H54 (cell line): Measurements from ENCODE around the gene UVSSA.

Experiments used
- DNase-seq: peaks from one replicate; pipeline ENCODE4 v3.0.0; 2011; ENCODE audit warnings: low spot score, mixed read lengths; ENCODE audit not compliant: insufficient read length
- FAIRE-seq: peaks from 3 replicates; lab custom pipeline; 2011; peaks lifted over from hg19 to GRCh38; lab: Jason Lieb, UNC
- POLR2A ChIP-seq: IDR thresholded peaks from 2 replicates; pipeline ENCODE4 v1.6.1; 2011; ENCODE audit warnings: low read depth, mild to moderate bottlenecking, low read length

UVSSA gene

DNA sequence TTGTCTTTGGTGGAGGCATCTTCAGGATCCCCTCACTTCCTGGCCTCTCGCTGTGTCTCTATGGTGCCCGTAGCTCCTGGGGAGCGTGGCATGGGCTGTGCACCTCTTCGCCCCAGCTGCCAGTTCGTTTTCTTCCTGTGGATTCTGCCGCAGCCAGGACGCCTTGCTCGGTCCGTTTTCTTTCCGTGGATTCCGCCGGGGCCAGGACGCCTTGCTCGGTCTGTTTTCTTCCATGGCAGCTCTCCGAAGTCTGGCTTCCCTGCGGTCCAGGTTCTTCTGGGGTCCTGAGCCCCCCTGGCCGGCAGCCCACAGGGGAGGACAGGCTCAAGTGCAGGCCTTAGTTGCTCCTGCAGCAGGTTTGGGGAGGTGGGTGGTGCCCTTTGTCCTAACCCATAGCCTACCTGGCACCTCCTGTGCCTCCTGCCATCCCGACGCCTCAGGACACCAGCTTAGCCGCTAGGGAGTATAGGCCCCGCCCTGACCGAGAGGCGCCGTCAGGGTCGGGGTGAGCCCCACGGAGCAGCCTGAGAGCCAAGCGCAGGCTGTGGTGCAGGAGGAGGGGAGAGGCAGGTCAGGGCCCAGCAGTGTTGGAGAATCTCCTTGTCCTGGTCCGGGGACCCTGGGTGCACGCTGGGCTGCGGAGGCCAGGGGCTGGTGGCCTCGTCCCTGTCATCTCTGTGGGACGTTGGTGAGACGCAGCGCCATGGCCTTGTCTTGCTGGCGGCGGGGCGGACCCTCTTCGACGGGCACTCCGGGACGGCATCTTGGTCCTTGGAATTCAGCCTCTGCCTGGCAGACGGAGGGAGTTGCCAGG, 27.1 kb downstream of the UVSSA start:
- FAIRE-seq (no peak), DNase-seq (no peak)
- TF ChIP-seq POLR2A: no peak

DNA sequence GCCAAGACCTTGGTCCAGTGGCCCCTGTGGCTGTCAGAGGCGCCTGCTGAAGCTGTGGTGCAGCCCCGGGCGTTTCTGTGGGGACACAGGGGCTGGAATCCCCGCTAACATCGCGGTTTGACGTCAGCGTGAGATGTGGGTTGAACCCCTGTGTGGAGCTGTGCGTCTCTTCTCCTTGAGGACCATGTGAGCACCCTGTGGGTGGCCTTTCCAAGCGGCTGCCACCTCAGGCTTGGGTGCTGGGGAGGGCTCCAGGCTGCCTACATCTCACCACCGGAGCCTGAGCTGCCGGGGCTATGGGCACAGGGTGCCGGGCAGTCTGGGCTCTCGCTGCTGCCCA, 27.7 kb downstream of the UVSSA start:
- FAIRE-seq: no peak
- TF ChIP-seq POLR2A: no peak
- DNase-seq: no peak

DNA sequence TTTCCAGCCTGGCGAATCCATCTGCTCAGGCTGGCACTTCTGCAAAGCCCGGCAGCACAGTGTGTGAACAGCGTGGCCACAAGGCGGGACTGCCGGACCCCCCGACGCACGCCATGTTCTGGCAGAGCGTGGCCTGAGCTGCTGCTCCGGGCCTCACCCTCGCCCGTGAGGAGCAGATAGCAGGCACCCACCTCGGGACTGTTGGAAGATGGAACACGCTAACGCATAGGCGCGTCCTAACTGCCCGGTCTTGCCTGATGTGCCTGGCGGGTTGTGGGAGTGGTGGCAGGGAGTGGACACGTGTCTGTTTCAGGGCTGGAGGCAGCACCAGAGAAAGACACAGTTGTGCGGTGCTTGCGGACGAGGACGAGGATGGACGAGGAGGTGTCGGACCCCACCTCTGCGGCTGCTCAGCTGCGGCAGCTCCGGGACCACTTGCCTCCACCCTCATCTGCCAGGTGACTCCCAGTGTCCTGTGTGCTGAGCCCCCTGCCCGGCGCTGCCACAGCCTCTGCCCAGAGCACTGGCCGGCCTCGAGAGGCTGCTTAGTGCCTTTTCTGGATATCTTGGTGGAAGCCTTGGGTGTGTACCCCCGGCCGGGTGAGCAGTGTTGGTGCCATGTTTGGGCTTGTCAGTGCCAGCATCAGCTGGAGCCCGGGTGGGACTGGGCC, 28.2 kb downstream of the UVSSA start:
- FAIRE-seq (no peak), DNase-seq (no peak)
- no peak for TF ChIP-seq POLR2A

DNA sequence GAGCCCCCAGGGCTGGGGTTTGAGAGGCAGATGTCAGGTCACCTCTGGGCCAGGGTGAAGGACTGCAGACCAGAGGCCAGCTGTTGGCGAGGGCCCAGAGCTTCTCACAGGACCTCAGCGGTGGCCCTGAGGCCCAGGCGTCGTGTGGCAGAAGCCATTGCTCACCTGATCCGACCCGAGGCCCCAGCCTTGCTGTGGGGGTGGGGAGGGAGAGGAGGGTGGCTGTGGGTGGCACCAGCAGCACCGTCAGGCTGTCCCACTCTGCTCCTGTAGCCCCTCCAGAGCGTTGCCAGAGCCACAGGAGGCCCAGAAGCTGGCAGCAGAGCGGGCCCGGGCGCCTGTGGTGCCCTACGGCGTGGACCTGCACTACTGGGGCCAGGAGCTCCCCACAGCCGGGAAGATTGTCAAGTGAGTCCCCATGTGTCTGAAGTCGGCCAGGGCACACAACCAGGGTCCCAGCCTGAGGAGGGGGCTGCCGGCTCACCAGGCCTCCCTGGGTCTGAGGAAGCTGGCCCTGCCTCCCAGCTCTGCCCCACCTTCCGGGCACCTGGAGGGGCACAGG, 28.8 kb downstream of the UVSSA start:
- DNase-seq (no peak), FAIRE-seq (no peak)
- no peak for TF ChIP-seq POLR2A

DNA sequence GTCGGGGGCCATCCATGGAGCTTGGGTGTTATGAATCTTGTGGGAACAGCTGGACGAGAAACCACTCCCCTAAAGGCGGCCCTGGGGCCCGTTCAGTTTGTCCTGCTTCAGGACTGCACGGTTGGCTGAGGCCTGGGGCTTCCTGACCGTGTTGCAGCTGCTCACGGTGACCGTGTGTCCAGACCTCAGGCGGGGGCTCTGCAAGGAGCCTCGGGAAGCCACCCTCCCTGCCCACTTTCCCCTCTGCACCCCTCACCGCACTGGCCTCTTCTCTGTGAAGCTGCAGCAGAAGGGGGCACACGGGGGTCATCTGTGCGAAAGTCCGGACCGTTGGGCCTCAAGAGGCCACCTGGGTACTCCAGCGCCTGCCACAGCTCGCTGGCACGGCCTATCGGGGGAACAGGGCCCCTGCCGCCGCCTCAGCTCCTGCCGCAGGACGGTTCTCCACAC, 29.4 kb downstream of the UVSSA start:
- DNase-seq (no peak), FAIRE-seq (no peak)
- TF ChIP-seq POLR2A: no peak

DNA sequence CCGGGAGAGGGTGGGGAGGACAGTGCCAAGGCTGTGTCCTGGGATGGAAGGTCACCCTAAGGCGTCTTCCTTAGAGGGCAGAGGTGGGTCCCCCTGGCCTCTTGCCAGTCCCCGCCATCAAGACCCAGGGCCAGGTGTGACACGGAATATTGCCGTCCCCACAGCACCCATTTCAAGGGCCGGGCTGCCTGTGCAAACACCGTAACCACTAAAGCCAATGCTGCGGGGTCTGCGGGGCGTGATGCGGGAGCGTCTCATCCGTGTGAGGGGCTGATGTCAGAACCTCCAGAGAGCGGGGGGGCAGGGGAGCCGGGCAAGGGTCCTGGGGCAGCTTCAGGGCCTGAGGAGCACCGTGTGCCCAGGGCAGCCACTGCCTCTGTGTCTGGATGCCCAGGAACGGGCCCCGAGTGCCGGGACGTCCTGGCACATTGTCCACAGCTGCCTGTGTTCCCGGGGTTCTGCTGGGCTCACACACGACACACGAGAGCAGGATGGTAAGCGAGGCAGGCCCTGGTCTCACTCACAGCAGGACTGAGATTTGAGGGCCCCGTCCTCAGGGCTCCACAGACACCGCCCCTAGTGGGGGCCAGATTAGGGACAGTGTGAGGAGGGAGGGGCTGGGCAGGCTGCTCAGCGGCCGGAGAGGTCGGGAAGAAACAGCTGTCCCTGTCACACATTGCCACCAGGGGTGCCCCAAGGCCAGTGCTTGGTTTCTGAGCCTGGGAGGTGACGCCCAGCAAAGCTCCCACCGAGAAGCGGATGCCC, 30.0 kb downstream of the UVSSA start:
- no peak for FAIRE-seq
- no peak for TF ChIP-seq POLR2A
- no peak for DNase-seq

DNA sequence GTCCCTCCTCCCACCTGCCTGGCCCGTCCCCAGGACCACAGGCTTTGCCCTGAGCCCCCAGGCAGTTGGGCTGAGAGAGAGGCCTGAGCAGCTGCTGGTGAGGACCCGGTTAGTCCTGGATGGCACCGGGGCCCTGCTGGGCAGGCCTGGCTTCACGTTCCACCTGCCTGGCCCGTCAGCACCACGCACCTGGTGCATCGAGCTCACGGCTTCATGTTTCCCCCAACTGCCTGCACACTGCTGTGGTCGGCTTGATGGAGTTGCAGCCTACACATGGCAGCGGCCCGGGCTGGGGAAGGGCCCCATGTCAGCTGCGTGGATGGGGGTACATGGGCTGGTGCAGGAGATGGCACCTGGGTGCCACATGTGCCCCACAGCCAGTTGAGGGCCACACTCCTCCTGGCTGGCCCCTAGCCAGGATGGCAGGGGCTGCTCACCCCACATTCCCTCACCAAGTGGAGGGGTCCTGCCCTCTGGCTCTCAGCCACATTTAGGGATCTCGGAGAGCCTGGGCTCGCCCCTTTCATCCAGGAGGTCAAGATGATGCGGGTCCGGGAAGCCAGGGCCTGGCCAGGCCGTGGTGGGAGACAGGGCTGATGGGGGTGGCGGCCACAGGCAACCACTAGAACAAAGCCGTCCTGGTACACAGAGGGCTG, 30.7 kb downstream of the UVSSA start:
- TF ChIP-seq POLR2A: no peak
- DNase-seq: no peak
- FAIRE-seq: no peak

DNA sequence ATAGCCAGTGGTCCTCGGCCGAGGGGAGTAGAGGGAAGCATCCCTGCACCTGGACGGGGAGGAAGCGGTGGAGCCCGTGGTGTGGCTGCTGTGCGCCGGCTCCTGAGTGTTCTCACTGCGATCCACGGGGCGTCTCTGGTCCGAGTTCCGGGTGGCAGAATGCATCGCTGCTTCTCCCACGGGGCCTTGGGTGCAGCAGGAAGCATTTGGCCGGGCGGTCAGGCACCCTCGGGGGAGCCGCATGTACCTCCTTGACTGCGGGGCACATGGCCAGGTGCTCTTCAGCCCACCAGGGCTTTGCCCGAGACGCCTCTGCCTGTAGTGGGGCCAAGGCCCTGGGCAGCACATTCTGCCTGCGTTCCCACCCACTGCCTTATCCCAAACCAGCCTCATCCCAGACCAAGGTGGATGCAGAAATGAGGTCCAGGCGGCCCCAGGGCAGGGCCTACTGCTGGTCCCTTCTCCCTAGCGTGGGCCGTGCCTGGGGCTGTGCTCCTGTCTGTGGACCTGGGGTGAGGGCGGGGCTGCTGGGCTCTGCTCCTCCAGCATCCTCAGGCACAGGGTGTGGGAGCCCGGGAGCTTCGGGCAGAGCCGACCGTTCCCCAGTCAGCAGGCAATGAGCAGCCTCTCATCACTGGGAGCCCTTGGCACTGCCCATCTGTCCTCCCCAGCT, 31.7 kb downstream of the UVSSA start:
- DNase-seq: no peak
- no peak for TF ChIP-seq POLR2A
- no peak for FAIRE-seq

DNA sequence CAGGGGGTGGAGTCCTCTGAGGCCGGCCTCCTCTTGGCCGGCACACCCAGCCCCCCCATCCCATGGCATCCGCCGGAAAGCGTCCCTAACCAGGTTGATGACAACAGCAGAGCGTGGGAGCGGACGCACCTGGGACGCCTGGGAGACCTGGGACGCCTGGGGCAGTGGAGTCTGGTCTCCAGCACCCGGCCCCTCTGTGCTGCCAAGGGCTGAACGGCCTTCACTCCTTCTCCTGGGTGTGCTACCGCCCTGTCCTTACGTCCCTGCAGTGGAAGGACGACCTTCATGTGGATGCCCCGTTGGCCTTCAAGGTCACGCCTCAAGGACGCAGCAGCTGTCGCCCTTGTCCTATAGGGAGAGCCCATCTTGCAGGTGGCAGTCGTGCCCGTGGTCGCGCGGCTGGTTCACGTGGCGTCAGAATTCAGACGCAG, 32.4 kb downstream of the UVSSA start:
- no peak for FAIRE-seq
- DNase-seq: no peak

DNA sequence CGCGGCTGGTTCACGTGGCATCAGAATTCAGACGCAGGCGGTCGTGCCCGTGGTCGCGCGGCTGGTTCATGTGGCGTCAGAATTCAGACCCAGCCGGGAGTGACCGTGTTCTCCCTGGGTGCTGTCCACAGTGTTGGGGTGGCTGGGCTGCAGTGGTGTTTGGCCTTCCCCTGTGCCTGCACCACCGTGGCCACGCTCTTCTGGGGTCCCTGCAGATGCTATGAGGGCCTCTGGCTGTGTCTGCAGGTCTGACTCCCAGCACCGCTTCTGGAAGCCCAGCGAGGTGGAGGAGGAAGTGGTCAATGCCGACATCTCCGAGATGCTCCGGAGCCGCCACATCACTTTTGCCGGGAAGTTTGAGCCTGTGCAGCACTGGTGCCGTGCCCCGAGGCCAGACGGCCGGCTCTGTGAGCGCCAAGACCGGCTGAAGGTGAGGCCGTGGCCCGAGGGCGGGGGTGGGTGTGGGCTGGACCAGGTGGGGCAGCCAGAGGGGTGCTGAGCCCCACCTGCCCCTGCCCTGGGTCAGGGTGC, 32.9 kb downstream of the UVSSA start:
- DNase-seq: no peak
- TF ChIP-seq POLR2A: no peak
- no peak for FAIRE-seq

More for the DNA sequence above, 32.4 kb downstream of the UVSSA start:
- no peak for TF ChIP-seq POLR2A

DNA sequence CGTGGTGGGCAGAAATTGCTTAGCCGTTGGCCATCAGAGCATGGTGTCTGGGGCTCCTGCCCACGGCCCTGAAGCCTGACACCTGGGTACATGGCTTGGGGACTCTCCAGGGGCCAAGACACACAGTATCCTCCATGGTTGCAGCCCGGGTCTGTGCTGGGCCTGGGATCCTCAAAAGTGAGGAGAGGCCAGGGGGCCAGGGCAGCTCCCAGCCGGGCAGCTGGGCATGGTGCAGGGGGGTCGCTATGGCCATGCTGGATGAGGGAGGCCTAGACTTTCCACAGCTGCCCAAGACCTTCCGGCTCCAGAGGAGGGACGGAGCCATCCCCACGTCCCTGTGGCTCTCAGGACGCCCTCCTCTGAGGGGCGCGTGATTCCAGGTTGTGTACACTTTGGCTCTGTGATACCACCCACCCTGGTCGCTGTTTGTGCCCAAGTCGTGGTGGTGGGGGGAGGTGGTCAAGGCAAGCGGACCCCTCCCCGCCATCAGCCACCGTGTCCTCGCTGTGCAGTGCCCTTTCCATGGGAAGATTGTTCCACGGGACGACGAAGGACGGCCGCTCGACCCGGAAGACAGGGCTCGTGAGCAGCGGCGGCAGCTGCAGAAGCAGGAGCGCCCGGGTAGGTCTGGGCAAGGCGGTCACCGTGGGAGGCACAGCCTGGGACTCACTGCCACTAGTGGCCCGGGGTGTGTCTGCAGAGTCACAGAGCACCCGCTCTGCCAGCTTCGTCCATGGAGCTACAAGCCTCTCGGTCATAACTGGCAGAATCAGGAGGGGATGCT, 33.6 kb downstream of the UVSSA start:
- DNase-seq (no peak), FAIRE-seq (no peak)
- no peak for TF ChIP-seq POLR2A

DNA sequence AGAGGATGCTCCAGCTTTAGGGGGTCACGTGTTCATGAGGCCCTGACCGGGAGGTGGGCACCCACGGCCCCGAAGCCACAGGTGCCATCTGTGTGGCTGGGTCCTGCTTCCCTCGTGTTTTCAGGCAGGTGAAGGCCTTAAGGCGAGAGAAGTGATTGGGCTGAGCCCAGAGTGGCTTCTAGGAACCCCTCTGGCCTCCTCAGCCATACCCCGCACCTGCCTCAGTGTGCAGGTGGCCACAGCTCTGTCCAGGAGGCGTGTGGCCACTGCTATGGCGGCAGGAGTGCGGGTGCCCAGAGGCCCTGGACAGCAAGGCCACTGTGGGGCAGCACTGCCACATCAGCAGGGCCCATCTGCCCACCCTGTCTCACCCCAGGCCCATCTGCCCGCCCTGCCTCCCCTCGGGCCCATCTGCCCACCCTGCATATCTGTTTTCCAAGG, 34.2 kb downstream of the UVSSA start:
- no peak for TF ChIP-seq POLR2A
- no peak for FAIRE-seq

More for the DNA sequence above, 34.2 kb downstream of the UVSSA start:
- no peak for DNase-seq
